Activated CD4-positive, alpha-beta T cell treated with anti-CD3 and anti-CD28 coated beads, Interleukin-2, Interleukin-6, amounts not matched to agents 100 ng/mL and 50 ng/mL, durations not matched to agents 16 hours and 8 hours (primary cell): ENCODE measurements around the gene GHR.

Source experiments
- DNase-seq: peaks from one replicate; pipeline ENCODE4 v3.0.0-alpha.2; 2020

The GHR gene

DNA sequence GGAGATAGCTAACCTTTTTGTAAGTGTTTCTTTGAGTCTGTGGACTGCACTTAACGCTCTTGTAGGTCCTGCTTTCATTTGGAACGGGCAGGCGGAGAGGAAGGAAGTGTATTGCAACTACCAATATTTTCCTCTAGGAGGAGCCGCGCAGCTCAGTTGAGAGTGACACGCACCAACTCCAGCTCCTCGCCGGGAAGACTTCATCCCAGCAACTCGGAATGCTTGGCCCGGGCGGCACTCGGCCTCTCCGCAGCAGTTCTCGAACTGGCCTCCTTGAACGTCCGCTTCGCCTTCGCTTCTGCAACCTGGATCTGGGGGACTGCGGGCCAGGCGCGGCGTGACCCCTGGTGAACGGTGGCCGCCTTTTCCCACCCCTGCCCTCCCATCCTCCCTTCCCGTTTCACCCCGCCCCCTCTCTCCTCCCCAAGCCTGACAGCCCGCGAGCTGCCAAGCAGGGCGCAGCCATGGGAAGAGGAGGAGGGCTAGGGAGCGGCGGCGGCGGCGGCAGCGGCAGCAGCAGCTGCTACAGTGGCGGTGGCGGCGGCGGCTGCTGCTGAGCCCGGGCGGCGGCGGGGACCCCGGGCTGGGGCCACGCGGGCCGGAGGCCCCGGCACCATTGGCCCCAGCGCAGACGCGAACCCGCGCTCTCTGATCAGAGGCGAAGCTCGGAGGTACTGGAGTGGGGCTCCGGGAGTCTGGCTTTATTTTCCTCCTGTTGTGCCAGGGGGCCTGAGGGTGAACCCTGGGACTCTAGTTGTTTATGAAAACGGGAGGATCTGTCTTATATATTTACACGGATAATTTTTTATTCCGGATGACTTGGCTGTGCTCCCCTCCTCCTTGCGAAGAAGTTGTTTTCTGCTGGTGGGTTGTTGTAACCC, at the start of gene GHR:
Gene GHR, plus strand, starts transcription at position 155 of the 881 bp plus-strand sequence. CDS start 142,436 bp downstream, outside the sequence.
- peak; percentile 53 for DNase-seq

DNA sequence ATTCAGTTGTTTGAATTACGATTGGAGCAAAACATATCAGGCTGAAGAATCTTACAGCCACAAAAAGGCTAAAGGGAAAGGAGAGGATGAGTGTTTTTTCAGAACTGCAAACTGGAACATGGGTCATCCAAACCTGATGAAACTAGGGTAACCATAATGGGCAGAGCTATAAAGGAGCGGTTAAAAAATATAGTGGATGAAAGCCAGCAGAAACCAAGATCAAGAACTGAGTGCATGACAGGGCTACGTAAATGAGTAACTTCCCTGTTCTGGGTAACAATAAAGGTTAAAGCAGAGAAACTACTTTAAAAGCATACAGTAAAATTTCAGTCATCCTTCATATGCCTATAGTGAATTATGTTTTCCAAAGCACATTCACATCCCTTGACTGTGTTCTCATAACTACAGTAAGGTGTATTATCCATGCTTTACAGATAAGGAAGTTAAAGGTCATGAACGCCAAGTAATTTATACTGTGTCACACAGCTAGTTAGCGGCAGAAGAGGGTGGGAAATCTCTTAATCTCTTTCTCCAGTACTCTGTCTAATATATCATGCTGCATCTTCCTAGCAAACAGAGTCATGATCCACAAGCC, 48.5 kb upstream of the GHR start:
- DNase-seq: no peak

DNA sequence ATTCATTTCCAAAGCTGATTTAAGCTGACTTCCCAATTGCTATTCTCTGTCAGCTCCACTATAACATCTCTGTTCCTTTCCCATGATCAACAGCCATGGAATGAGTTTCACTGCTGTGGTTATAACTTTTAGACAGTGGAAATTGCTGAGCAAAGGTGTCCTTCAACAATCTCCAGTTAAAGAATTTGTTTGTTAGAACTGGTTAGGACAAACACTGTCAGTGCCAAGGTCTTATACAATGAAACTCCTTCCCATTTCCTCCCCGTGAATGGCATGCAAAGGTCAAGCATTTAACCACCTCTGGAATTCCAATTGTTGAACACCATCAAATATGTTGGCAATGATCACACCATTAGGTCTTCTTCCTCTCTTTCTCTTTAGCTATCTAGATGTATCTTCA, 45.7 kb upstream of the GHR start:
- no peak for DNase-seq

DNA sequence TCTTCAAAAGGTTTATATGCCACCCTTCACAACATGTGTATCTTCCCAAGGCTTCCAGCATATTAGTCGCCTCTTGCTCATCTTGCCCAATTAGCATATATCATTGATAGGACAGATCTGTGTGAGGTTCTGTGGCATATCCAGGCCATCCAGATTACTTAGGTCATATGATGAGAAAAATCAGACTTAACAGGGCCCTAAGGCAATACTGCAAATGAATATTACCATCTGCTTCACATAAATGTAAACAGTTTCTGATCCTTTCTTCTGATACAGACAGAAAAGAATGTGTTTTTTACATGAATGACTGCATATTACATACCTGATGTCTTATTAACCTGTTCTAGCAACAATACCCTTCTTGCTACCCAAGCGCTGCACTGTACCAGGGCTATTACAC, 41.3 kb upstream of the GHR start:
- no peak for DNase-seq

DNA sequence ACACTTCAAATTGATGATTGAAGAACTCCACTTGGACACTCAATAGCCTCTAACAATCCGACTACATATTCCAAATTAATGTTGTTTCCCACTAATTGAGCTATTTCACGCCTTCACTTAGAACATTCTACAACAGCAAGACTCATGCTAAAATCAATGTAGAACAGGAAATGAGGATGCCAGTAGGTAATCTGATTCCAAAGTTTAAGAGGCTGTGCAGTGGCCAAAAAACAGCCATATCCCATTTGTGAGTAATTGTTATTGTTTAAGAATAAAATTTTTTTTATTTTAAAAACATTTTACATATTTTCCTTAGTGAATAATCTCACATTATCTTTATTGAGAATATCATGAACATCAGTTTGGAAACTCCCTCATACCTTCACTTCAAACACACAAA, 35.7 kb upstream of the GHR start:
- DNase-seq: no peak

DNA sequence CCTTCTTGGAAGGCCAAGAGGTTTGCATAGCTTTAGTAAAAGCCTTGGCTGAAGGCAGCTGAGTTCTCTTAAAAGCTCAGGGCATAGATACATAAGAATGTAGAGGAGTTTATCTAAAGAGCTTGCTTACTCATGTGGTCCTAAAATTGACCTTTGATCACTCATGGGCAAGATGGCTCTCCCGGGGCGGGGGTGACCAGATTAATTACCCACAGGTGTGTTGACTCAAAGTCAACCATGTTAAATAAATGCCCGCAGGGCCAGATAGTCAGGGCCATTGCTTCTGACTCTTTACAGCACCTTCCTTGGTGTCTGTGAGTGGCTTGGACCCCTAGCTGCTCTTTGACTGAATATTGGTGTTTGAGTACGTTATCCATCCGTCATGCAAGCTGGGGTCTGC, 33.1 kb upstream of the GHR start:
- DNase-seq: no peak

DNA sequence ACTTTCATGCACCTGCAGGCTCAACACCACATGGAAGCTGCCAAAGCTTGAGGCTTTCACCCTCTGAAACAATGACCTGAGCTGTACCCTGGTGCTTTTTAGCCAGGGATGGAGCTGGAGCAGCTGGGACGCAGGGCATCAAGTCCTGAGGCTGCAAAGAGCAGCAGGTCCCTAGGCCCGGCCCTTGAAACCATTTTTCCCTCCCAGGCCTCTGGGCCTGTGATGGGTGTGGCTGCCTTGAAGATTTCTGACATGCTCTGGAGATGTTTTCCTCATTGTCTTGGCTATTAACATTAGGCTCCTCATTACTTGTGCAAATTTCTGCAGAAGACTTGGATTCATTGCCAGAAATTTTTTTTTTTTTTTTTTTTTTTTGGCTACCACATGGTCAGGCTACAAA, 30.3 kb upstream of the GHR start:
- no peak for DNase-seq

DNA sequence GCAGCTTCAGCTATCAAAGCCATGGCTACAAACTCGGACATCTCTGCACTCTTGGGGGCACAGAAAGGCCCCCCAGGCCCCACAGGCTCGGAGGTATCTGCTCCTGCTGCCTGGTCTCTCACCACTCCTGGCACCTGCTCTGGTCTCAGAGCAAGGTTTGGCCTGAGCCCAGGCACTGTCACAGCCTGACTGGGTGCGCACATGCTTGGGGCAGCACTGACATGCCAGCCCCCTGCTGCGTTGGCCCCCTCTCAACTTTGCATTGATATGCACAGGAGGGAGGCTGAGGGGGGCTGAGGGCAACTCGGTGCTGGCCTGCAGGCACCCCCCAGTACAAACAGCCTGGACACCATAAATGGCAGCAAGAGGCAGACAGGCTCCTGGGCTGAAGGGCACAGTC, 27.1 kb upstream of the GHR start:
- DNase-seq: no peak

DNA sequence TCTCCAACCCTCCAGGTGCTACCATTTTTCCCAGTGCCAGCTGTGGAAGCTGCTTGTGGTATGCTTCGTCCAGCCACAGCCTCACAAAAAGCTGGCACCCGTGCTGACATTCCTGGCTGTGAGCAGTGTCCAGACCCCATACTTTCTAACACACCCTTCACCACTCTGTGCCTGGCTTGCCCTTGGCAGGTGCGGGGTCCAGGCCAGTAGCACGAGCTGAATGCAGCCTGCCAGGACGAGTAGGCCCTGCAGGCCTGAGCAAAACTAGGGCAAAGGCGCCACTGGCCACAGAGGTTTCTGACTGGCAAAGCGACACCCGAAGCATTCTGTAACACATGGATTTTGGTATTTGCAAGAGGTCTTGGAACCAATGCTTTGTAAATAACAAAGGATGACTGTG, 26.0 kb upstream of the GHR start:
- DNase-seq: no peak

DNA sequence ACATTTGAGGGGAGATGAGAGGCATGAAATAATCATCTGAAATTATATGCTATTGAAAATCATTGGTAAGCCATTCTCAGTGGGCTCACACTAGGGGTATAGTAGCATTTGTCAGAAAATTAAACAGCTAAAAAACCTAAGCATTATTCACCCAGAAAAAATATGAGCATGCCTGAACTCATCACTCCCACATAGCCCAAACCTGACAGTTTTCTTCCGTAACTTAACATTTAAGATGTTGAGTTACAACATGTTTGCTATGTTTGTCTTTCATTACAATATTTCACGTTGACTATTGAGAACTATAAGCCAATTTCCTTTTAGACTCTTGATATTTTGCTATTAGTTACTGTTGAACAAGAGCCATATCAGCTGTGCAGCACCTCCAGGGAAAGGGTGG, 23.5 kb upstream of the GHR start:
- DNase-seq: no peak

DNA sequence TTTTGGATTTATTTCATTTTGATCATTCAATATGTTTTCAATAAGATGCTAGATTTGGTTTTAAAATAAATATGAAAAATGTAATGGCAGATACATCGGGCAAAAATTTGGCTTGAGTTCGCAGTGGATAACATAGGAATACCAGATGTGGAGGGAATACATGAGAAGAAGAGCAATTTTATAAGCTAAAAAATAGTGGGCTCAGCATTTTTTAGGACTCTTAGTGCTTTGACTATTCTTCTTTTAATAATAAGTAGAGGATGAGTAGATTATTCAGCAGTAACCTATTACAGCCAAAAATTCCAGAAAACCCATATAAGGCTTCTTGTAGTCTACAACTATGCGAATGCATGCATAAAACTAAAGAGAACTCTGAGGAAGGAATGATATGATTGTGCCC, 22.8 kb upstream of the GHR start:
- DNase-seq: no peak

DNA sequence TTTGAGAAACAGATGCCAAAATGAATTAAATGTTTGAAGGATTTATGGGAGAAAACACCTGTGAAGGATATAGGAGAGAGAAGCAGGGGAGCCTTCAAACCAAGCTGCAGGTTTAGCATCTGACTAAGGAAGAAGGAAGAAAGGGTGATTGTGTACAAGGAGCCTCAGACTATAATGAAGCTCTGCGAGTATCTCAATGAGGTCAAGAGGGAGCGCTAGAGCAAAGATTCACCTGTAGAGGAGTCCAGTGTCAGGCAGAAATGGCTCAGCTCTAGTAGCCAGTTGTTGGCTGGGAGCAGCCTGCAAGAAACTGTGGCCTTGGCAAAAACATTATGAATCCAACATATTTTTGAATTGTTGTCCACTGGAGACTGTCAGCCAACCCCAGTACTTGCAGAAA, 20.0 kb upstream of the GHR start:
- no peak for DNase-seq

DNA sequence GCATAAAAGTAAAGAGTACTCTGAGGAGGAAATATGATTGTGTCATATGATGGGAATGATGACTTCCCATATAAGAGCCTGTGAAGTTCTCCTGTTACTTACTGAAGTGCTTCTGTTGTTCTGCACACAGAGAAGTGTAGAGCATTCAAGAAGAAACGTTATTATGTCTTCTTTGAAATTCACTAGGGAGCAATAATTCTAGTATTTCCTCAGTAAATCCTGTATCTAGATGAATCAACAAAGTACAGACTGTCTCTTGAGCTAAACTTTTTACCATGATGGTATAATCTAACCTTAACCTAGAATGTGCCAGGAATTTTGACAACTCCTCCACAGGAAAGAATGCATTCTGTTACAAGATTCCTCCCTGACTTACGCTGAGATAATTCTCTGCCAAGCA, 18.9 kb upstream of the GHR start:
- no peak for DNase-seq

DNA sequence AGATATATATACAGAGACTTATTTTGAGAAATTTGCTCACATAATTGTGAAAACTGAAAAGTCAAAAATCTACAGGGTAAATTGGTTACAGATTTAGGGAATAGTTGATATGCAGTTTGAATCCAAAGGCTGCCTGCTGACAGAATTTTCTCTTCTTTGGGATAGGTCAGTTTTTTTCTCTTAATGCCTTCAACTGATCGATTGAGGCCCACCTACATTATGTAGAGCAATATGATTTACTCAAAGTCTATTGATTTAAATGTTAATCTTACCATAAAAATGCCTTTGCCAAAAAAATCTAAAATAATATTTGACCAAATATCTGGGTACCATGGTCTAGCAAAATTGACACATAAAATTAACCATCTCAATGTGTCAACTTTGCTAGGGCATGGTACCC, 3.9 kb upstream of the GHR start:
- no peak for DNase-seq

DNA sequence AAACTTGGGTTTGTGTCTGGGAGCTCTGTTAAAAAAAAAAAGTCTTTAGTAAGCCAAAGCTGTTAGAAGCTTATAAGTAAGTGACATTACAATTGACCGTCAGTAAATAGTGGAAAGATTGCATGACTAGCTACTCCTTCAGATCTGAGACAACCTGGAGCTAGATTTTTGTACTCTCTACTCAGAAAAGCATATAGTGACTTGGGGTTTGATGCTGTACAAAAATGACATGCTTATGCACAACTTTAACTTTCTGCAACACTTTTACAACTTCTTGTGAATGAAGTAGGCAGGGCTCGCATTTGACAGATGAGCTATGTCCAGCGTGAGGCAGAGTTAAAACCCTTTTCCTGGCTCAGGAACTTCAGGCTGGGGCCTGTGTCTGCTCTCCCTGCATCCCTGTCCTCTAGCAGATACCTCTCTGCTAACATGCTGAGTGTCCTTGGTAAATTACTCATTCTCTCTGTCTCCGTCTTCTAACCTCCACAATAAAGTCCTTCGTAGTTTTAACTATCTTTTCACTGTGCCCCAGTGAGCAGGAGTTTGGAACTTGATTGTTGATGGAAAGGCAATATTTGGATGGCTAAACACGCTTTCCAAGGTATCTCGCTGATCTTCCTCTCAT, 471 bp upstream of the GHR start:
- DNase-seq: no peak

DNA sequence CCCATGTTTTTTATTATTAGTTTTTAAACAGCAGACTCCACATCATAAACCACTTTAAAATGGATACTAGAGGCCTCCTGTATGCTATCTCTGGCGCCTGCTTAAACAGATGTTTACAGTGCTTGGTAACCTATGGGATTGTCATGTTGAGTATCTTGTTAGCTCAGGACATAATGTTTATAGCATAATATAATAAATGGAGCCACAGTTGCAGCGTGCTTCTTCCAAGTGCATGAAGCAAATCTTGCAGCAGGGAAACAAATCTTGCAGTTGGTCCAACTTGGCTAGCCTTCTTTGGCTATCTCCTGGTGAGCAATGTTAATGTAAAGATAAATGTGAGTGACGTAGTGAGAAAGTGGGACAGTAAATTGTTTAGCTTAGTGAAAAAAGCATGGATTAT, 2.8 kb downstream of the GHR start:
- DNase-seq: no peak

DNA sequence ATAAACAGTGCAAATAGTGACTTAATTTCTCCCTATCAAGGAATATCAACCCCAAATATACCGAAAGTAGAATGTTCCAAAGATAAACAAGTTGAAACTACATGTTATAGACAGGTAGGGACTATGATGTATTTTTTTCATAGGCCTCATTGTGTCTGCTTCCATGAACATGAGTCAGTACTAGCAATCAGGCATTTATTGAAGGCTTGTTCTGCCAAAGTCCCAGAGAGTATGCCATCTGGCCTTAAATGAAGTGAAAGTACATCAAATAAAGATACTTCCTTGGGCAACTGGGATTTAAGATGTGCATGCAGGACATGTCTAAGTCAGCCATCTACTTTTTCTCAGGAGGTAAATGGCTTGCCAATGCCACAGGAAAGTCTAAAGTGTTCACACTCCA, 6.5 kb downstream of the GHR start:
- no peak for DNase-seq

DNA sequence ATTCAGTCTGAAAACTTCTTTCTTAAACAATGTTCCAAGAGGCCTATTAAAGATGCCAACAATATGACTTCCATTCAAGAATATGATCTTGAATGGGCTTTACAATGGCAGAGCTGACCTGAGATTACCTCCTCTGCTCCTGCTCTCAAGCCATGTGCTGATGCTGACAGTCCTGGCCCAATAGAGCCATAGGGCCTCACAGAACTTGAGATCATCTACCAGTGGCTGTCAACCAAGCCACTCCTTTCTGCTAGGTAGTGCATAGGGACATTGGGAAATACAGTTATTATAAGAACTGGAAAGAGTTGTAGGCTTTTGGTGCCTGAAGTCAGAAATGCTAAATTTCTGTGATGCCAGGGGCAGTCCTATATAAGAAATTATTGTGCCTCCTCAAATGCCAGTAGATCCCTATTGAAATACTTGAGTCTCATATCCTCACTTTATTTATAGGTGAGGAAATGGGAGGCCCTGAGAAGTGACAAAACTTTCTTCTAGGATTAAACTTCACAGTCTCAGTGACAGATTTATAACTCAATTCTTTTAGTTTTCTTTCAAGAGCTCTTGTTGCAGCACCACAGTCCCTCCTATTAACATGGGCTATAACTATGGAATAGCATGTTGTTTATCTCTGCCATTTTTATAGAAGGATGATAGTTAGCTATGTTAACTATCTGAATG, 10.9 kb downstream of the GHR start:
- no peak for DNase-seq

DNA sequence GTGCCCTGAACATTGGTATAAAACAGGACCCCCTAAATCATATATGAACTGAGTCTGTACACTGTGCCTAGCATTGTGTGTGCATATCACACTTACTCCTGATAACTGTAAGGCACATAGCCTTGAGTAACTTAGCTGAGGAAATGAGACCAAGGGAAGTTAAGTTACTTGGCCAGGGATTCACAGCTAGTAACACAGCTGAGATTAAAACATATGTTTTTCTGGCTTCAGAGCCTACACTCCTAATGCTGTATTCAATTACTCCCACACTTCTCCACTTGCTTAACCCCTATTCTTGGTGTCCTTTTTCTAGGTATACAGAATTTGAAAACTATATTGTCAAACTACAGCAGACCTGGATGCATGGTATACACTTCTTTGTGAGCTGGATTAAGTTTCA, 12.8 kb downstream of the GHR start:
- DNase-seq: no peak

DNA sequence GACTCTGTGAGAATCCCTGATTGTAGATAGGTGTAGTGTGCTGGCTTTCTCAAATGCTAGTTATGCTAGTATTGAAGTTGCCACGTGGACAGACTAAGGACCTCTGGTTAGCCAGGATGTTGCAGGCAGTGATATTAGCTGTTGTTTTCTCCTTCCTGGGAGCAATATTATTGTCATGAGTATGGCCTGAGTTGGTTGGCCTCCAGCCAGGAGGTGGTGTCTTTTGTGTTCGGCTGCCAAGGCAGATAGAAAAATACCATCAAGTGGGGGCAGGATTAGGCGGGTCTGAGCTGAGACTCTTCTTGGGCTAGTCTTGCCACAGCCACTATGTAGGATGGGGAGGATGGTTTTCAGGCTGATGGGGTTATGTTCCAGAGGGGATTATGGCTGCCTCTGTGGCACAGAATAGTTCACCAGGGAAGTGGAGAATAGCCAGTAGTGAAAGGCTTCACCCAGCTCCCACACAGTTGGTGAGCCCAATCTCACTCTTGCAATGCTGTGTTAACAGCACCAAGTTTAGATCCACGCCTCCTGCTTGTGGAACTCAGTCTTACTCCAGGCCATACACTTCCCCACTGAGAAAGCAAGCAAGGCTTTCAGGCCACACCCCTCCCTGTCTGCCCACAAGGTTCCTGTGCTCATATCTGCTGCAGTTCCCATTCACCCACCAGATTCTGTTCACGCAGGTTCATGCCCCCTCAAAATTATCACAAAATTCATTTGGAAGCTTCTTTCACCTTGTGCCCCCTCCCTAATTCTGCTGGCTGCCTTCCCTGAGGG, 31.2 kb downstream of the GHR start:
- DNase-seq: no peak

DNA sequence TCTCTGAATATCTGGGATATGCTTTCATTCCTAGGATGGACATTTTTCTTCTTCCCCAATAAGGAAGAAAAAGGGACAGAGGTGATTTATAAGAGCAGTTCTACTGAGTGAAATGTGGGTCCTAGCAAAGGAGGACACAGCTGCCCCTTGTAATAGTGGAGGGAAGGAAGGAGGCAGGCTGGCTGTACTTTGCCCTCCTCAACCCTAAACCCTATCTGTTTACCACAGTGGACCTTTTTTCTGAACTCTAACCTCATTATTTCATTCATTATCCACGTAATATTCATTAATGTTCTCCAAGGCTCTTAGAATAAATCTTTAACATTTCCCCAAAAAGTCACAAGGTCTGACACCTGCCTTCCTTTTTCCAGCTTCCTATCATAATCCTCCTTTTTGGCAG, 37.8 kb downstream of the GHR start:
- no peak for DNase-seq

DNA sequence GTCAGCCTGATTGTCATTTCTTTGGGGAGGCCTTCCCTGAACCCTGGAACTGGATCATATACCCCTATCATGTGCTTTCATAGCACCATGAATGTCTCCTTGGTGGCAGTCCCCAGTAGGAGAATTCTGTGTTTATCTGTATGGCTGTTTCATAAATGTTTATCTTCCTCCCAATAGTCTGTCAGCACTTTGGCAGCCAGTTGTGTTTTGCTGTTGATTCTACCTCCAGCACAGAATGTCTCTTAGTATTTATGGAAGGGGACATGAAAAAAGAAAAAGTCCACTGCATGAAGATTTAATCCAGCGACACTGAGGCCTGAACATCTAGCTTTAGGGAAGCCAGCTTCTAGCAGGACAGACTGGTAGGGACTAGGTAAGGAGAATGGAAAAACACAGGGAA, 38.3 kb downstream of the GHR start:
- no peak for DNase-seq

DNA sequence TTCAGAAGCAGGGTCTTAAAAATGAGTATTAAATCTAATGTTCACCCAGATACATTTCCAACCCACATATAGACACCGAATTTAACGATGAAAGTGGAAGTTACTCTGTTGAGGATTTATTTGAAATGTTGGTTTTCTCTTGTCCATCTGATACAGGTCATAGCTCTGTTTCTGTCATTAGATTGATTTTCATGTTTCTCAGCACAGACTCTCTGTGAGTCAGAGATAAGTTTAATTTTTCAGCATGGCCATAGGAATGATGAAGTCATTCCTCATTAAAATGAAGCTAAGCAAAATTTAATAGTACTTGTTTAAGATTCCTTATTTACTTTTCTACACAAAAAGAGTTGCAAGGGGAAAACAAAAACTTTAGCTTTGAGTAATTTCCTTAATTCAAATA, 38.8 kb downstream of the GHR start:
- no peak for DNase-seq
